Measurements from ENCODE around the gene C9orf152. TPM values are rescaled to one million over a fixed set of nuclear protein-coding genes. Genes with fewer than 3 reads are reported as not detected.

The C9orf152 gene
- polyA plus RNA-seq, 1 donor, result 0.45 TPM

DNA sequence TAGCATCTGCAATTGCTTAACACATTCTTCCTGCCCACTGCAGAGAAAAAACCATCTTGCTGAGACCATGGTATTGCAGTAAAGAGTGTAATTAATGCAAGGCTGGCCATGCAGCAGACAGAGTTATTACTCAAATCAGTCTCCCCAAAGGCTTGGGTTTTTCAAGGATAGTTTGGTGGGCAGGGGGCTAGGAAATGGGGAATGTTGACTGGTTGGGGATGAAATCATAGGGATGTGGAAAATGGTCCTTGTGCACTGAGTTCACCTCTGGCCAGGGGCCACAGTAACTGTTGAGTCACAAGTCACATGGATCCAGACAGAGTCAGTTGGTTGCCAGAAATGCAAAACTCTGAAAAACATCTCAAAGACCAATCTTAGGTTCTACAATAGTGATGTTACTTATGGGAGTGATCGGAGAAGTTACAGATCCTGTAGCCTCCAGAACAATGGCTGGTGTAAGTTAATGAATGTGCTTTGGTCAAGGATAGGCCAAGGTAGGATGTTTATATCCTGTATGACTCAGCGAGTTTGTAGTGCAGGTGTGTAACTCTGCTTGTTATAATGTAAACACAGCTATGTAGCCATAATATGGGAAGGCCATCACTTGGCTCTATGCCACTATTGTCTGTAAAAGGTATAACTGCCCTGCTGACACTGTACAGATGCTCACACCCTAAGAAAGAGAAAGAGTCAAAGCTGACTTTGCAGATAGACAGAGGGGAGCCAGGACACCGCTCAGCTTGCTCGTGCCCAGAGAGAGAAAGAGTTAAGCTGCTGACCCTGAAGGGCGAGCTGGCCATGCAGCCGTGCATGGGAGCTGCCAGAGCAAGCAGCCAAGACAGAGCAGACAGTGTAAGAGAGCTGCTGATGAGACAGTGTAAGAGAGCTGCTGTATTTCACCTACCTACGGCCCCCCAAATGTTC is 27.2 kb downstream of the C9orf152 start:
- DNase-seq, result no peak

DNA sequence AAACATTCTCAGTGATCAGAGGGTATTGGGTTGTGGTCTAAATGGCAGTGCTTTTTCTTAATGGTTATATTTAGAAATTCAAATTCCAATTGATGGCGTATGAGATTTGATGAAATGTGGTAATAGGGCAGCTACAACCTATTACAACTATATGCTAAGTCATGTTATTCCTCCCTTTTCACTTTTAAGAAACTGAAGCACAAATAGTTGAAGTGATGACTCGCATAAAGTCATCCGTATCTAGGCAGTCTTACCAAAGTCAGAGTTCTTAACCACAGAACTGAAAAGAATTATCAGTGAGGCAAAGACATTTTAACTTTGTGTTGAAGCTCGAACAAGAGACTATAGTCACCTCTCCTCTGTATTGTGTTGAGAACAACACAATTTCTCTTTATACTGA is 28.2 kb downstream of the C9orf152 start:
- no peak for DNase-seq

DNA sequence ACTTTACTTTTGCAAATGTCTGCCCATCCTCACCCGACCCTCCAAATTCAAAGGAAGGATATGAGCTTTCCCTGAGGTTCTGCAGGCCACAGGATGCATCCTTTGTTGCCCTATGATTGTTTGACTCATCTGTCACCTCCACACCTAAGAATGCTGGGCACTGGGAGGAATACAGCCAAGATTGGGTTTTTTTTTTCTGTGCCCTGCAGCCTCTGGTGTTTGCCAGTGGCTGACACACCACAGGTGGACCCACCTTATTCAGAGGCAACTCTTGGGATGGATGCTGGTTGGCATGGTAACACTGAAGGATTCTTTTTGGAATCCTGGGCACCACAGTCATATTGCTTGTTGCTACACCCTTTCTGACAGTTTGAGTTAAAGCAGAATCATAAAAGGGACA is 29.7 kb downstream of the C9orf152 start:
- no peak for DNase-seq

DNA sequence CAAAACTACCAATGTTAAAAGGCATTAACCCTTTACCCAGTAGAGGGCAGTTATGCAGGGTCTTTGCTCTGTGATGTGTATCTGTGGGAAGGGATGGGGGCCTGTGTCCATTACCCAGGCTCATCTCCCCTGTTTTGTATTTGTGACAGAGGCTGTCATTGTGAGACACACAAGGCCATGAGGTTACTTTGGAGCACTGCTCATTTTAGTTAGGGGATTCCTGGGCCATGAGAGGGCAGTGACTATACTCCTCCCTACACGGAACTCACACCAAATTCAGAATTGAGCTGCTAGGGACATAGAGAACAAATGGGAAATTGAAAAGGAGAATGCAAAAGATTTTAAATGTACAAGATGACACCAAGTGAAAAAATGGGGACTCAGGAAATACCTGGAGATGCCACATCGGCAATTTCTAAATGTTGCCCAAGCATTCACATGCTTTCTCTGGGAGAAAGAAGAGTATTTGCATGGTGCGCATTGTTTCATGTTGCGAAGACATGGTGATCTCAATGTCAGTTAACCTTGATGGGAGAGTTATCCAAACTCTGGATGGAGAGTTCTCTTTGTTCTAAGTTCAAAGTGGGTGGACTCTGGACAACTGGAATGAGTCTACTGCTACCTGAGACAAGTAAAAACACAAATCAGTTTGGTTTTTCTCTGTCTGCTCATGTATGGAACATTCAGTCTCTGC is 32.5 kb downstream of the C9orf152 start:
- no peak for DNase-seq

DNA sequence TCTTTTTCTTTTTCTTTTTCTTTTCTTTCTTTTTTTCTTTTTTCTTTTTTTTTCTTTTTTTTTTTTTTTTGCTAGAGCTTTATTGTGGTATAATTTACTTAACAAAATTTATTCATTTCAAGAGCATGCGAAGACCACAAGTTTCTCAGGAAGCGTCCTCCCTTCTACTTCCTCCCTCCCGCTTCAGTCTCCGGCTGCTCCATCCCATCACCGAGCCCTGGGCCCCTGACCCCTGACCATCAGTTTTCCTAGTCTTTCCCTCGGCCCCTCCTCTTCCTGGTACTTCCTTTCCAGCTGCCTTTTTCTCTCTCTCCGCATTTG is 34.7 kb downstream of the C9orf152 start:
- no peak for DNase-seq

DNA sequence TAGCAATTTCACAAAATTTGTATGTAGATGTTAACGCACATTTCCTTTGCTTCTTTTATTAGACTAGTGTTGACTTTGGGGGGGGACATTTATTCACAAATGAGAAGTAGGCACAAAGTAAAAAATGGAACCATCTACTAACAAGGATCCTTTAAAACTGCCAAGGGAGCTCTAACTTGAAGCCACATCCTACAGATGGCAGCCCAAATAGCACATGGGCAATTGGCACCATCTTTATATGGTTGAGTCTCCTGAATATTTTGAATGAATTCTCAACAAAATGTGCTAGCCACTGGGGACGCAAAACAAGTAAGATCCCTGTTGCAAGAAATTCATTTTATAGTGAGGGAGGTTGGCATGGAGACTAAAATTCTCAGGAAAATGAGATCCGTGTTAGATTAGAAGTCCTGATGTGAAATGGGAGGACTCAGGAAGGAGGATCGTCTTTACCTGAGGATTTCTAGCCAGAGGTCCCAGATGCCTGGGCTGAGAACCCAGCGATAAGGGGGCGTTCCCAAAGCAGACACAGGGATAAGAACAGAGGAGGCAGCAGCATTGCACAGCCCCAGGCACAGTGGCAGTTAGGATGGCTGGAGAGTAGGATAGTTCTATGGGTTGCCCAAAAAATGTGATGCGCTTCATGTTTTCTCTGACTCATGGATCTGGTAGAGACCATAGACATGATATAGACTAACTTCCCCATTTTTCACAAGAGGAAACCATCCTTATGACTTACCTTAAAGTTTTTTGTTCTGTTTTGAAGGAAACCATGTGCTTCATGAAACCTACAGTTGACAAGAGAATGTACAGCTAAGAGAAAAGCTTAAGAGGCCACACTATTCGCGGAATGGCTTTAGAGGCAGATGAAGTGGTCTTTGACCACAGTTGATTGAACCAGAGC is 37.4 kb downstream of the C9orf152 start:
- DNase-seq, result no peak

DNA sequence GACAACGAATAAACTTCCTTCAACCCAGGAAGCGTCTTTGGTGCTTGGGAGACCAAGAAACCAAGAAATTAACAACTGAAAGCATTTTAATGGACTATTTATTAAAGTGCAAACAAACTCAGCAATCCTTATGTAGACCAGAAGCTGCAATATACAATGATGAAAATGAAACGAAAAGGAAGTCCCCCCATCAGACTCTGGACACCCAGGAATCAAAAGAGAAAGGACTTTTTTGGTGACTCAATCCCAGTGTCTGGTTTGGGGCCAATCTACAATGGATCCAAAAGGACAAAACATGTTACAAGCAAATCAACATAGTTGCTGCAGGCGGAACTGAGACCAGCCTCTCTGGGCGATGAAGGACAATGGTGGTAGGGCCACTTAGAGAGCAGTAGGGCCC is 39.5 kb downstream of the C9orf152 start:
- DNase-seq, result no peak

DNA sequence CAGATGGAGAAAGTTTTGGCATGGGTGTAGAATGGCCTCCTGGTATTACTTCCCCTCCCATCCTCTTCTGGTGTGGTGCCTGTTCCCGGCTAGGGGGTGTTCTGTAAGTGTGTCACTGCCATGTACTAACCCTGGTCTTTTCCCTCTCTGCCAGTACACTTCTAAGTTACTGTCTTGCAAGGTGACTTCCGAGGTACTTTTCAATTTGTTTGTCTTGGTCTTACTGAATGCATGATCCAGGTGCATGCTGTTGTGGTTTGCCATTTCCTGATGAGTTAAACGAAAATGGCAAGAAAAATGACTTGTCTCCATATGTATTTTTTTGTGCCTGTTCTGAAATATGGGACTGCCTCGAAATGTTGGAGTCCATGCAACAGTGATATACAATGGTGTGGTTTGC is 46.0 kb downstream of the C9orf152 start:
- no peak for DNase-seq

DNA sequence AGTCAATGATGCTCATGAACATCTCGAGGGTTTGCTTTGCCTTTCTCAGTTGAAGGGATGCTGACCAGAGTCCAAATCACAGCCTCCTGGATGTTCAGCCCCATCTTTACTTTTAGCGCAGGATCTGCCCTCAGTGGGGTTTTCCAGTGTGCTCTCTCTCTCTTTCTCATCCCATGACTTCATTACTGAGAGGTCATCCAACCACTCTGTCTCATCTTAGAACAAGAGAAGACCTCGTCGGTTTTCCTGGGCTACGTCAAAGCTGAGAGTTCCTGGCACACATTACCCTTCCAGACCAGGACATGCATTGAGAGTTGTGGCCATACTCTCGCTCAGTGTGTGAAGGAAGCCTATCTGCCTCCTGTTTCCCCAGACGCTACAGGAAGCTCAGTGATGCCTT is 47.3 kb downstream of the C9orf152 start:
- no peak for DNase-seq

DNA sequence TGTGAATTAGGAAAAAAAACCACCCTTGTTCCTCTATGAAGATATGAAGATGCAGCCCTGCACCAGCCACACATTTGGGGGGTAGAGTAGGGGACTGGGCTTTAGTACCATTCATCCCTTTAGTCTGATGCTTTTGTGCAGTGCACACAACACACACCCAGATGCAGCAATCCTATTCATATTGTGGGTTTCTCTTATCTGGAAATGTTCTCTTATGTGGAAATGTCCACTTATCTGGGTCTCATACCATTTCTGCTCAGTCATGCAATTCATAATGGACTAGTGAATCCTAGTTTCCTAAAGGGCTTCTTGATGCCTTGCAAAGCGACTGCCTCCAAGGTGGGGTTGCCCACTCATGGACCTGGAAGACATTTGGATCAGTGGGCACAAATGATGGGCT is 47.8 kb downstream of the C9orf152 start:
- DNase-seq, result no peak

DNA sequence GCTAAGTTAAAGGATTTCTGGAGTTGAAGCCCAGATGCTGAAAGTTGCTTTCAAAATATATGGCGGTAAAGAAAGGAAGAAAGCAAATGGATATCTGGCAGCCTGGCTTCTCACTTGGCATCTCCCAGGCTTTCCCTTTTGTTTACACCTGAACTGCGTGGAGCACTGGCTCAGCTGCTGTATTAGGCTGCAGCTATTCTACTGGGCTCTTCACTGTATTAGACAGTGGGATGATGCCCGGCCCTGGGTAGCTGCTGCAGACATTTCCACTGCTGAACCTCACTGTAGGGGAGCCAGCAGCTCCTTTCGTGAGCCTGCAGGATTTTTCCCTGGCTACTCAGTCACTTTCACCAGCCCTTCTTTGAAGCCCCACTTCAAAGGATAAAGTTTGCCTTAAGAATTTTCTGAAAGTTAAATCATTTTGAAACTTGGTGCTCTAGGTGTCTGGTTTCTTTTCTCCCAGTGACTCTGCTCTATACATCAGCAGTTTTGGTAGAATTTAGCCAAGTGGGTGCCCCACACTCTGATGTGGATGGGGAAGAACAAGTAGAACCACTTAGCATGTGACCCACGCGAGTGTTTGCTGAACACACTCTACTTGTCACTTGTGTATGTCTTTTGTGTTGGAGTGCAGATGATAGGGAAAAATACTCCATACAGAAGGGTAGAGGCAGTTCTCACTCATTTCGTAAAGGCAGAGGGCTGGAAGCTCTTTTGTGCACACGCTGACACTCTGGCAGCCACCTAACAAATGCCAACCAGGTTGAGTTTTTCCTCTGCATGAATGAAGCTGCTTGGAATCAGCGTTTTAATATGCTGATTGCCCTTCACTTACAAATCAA is 49.9 kb downstream of the C9orf152 start:
- DNase-seq, result no peak

DNA sequence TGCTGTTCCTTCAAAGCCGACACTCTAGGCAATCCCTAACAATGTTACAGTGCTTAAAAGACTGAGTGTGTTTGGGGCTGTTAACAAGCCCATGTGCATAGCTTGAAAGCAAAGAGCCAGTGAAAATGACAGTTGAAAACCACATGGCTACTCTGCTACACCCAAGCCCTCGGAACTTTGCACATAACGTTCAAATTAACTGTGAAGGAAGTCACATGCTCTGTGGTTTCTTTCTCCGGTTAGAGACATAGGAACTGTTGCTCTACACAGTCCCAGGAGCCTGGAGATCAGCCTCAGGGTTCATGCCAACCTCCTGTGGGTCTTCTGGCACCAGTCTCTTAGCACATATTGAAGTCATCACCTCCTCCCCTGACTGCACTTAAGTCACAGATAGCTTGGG is 51.1 kb downstream of the C9orf152 start:
- no peak for DNase-seq

DNA sequence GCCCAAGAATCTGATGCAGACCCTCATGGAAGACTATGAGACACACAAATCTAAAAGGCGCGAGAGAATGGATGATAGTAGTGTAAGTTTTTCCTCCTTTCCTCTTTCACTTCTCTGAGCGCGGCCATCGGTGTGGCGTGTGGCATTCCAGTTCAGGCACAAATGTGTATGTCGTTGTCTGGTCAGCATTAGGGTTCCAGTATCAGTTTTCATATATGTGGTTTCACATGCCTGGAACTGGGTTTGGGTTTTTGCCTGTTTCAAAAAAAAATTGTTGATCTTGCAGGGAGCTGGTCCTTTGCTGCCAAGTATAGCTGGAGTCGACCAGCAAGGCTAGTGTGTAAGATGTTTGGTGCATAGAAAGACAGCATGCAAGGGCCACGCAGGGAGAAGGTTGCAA is 51.5 kb downstream of the C9orf152 start:
- no peak for DNase-seq

DNA sequence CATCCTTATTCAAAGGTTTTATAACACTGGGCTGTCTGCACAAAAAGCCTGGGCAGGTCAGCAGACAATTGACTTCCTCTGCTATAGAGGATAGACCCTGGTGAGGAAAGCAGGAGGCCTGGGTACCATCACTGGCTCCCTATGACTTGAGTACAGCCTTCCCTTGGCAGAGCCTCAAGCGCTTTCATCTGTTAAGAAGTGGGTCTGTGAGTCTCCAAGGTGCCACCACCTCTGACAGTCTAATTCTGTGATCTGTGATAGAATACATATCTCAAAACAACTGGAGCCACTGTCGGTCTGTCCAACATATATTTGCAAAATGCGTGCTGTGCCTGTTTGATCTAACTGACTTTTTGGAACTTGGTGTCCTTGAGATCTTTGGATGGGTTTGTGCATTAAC is 52.2 kb downstream of the C9orf152 start:
- no peak for DNase-seq

DNA sequence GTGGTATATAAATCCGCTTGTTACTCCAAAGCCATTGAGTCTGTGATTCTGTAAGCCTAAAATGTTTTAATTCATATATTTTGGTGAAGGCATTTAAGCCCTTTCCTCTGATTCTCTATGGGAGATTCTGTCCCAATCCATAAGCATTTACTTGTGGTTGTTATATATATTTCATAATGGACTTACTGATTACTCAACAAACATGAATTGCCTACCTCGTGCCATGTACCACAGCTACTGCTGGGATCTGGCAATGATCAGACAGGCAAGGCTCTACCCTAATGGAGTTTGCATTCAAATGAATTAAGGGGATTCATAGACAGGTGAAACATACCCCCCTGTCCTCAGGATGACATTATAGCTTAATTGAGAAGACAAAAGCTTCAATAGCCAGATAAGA is 54.5 kb downstream of the C9orf152 start:
- DNase-seq, result no peak

DNA sequence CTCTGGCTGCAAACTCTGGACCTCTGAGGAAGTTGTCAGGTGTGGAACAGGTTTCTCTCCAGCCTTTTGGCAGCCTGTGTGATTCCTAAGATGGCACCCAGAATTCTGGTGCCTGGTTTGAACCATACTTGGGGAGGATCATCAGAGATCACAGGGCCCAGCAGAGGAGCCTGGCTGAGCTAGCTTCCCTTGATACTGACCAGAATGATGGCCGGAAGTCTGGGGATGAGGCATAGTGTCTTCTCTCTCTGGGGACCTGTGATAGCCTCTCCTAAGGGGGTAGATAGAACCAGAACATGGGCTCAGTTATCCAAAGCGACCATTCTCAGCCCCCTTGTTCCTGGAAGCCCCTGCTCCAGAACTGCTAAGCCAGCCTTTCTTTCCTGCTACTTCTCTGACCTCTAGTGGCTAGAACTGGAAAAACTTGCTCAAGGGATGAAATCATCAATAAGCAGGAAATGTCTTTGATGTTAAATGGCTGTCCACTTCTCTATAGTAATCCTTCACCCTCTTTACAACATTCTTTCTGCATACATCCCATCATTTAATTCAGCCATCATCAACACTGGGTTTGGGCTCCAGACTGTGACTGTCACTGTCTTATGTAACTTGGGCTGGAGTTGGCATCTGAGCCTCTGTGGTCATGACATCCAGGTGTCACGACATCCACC is 55.1 kb downstream of the C9orf152 start:
- peak; percentile 71 for DNase-seq

Other genes with a start within 250 kb of the C9orf152 start
- 173 TPM for gene TXN, start 48.3 kb upstream of the C9orf152 start, polyA plus RNA-seq (ENCODE audit: insufficient read length)
- not detected for gene TXNDC8, start 129.7 kb upstream of the C9orf152 start, polyA plus RNA-seq (ENCODE audit: insufficient read length)

All from left kidney (tissue), 2 donors.